Ovary (tissue), 9 donors: ENCODE data around the gene DNM2. TPM values are rescaled to one million over a fixed set of nuclear protein-coding genes. Genes with fewer than 3 reads are reported as not detected.

Experiments
- DNase-seq, 5 donors: peaks; one replicate each; pipeline ENCODE4 v3.0.0-alpha.2; 2019 to 2020
- H3K27ac ChIP-seq, 2 donors: fragments of 200-600 bp; one replicate each; pipeline versions ENCODE4 v1.5.1 to v1.8.0; 2019 to 2022
- H3K27me3 ChIP-seq: fragments of 200-600 bp; one replicate; pipeline ENCODE4 v1.8.0; 2022
- H3K36me3 ChIP-seq: fragments of 200-600 bp; sonication (generic); one replicate; pipeline ENCODE4 v1.5.1; 2019
- H3K4me1 ChIP-seq: one replicate; pipeline ENCODE4 v1.8.1; 2013; ENCODE audit warnings: mild to moderate bottlenecking, moderate library complexity; ENCODE audit not compliant: insufficient read depth
- H3K4me3 ChIP-seq: fragments of 200-600 bp; sonication (generic); one replicate; pipeline ENCODE4 v1.5.1; 2017
- H3K9me3 ChIP-seq, 2 donors: fragments of 200-600 bp in 1 of 2; sonication (generic) in 1 of 2; one replicate each; pipeline versions ENCODE4 v1.5.1 to v1.8.1; 2013 to 2019; ENCODE audit warnings: mild to moderate bottlenecking in 1 of 2, moderate library complexity in 1 of 2
- CTCF ChIP-seq, 3 donors: fragments of 450-650 bp in 2 of 3; fragments of 200-600 bp in 1 of 3; IDR thresholded peaks; one replicate each; pipeline versions ENCODE4 v1.5.1 to v1.8.0; 2016 to 2022; ENCODE audit warnings: antibody characterized with exemption in 3 of 3, mild to moderate bottlenecking in 1 of 3
- EP300 ChIP-seq: sonication (generic); formaldehyde crosslinking; IDR thresholded peaks from one replicate; pipeline ENCODE4 v1.6.1; 2017; ENCODE audit warnings: antibody characterized with exemption
- POLR2A ChIP-seq: fragments of 450-650 bp; IDR thresholded peaks from one replicate; pipeline ENCODE4 v1.6.1; 2017; ENCODE audit warnings: antibody characterized with exemption, mild to moderate bottlenecking, moderate library complexity
- WGBS, 3 donors: extraction: QIAGEN DNeasy Blood & Tissue Kit in 1 of 3; methylation state at CpG; one replicate each; pipeline versions ENCODE4 v1.1.5 to v1.1.7; 2013 to 2017; 5-methylcytosine and 5-hydroxymethylcytosine counted together
- intact Hi-C, 4 donors: fragments of 100-400 bp; cut with DNase I; formaldehyde crosslinking; loops; one replicate each; pipeline versions ENCODE4 v1.11.0 to v1.15.1; 2022 to 2023
- polyA plus RNA-seq, 2 donors: library from polyadenylated mRNA; stranded (reverse); fragments of 200-250 nt in 1 of 2; fragments of 350-450 nt in 1 of 2; fragmentation: Illumina TruSeq in 1 of 2; extraction: RNeasy Lipid Tissue Mini Kit (QIAGEN cat#74804) in 1 of 2; gene quantifications; one replicate each; pipeline ENCODE4 v1.2.3, GENCODE V29; 2013 to 2014
- total RNA-seq, 7 donors: library from RNA; depleted of rRNA in 2 of 7; stranded (reverse); fragments of >200 nt in 2 of 7; fragmentation: NEBNext Ultra II Directional in 3 of 7; extraction: Animal tissue kit (Norgen Biotek cat#: 25700) in 3 of 7; gene quantifications; one replicate each; pipeline versions ENCODE4 v1.1.0 to v1.2.4, GENCODE V29; 2016 to 2023
- donor health status: DM: no; HTN: no; CAD: no; lungs with moderate emphysema.
- donor health status: DM: no; HTN: no; CAD: no.
- donor health status: Bipolar disorder and iron deficiency.
- donor health status: DM: yes; HTN: yes; CAD: no.
- donor health status: DM: no; HTN: no; CAD: no.
- donor health status: DM: yes; HTN: yes; CAD: no.

Gene DNM2
- total and polyA plus RNA-seq, 9 donors: 51.1 to 121 (median 74.3) TPM

- Histone ChIP-seq H3K27me3 (no peaks in the 10 kb centered on the region), H3K27ac (no peak overlapping the region), H3K36me3 (no peaks in the 10 kb centered on the region), H3K4me1 (peaks cover 26% of the 10 kb centered on the region), H3K4me3 (no peak overlapping the region), H3K9me3 (no peaks in the 10 kb centered on the region)
- no peak for DNase-seq
- 85 to 89% (median 87%) methylated on average over 11 of the region's 11 CpGs for WGBS, 3 donors
- TF ChIP-seq CTCF (IDR thresholded peaks at IDR 0.05) (no peak), EP300 (no peak), POLR2A (no peak)
- intact Hi-C loops: loop anchor here in 1 of 4 donors (5.0 kb wide), 2 partner anchors 51 to 94 kb away; partner anchors contain the start of gene DNM2
These were observed 50.5 kb downstream of the DNM2 start for GRCh38 chr19:10768369-10768768.

DNA sequence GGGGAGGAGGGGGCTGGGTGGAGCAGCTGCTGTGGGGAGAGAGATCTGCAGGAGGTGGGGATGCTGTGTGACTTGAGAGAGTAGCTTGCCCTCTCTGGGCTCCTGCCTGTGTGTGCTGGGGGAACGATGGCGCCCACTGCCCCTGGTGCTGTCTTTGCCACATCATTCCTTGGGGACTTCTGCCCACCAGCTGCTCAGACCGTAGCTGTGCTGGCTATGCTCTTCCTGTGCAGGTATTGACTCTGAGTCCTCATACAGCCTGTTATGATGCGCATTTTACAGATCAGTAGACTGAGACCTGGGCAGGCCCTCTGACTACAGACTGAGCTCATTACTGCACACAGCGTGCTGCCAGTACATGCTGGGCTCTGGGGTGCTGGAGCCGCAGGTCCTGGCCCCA is 51.1 kb downstream of the DNM2 start:
- H3K4me3 ChIP-seq: no peak overlapping the region
- WGBS, 3 donors: 74 to 89% (median 75%) methylated on average over 6 of the region's 6 CpGs
- peak overlapping the region in 1 of 2 donors; percentile 49 for H3K27ac ChIP-seq
- H3K9me3 ChIP-seq: no peaks in the 10 kb centered on the region
- H3K4me1 ChIP-seq: peaks cover 23% of the 10 kb centered on the region
- intact Hi-C loops: loop anchor here in 1 of 4 donors (5.0 kb wide), 2 partner anchors 52 to 93 kb away; partner anchors contain the start of gene DNM2
- H3K36me3 ChIP-seq: no peaks in the 10 kb centered on the region
- DNase-seq: no peak
- TF ChIP-seq EP300: no peak
- TF ChIP-seq POLR2A: no peak
- no peak for TF ChIP-seq CTCF (IDR thresholded peaks at IDR 0.05)
- no peaks in the 10 kb centered on the region for H3K27me3 ChIP-seq

DNA sequence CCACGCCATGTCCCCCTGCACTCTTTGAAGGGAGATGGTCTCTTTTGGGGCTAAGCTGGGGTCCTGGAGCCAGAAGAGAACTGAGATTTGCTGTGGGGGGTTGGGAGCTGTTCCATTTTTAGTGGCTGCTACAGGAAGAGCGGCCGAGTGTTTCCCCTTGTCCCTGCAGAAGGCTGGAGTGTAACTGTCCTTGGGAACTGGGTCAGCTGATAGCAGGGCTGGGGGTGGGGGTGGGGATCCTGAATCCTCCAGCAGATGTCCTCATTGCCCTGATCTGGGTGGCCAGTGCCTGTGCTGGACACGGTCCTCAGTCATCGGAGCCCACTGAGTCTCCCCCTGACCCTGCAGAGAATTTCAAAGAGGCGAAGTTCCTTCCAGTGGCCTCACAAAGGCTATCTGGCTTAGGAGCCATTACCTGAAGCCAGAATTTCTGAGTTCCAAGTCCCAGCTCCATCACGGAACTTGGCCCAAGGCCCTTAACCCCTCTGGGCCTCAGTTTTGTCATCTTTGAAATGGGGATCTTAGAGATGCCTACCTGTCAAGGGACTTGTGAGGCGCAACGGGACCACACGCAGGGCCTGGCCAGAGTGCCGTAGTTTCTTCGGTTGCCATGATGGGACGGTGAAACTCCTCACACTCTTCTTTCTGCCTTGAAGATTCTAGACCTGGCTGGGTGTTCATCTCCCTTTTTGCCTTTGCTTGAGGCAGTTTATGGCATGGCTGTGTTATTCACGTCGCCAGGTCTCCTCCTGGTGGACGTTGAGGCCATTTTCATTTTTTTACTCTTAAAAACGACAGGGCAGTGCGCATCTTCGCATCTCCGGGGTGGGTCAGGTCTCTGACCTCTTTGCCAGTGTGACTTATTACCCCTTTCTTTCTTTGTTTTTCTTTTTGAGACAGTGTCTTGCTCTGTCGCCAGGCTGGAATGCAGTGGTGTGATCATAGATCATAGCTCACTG is 51.9 kb downstream of the DNM2 start:
- peaks cover 15% of the 10 kb centered on the region for H3K4me1 ChIP-seq
- H3K36me3 ChIP-seq: no peaks in the 10 kb centered on the region
- peak; percentile 58 to 73 (median 64) for DNase-seq
- H3K27ac ChIP-seq: peak overlapping the region in 1 of 2 donors; percentile 49
- TF ChIP-seq EP300 (no peak), POLR2A (no peak), CTCF (IDR thresholded peaks at IDR 0.05) (peak in 2 of 3 donors; percentile 38 to 48)
- H3K9me3 ChIP-seq: no peaks in the 10 kb centered on the region
- intact Hi-C loops: loop anchor here in 1 of 4 donors (5.0 kb wide), 2 partner anchors 53 to 92 kb away; partner anchors contain the start of gene DNM2
- no peaks in the 10 kb centered on the region for H3K27me3 ChIP-seq
- no peak overlapping the region for H3K4me3 ChIP-seq
- WGBS, 3 donors: 44 to 51% (median 50%) methylated on average over 21 of the region's 21 CpGs

- intact Hi-C loops: no loop called here
- Histone ChIP-seq H3K27ac (no peak overlapping the region), H3K36me3 (no peaks in the 10 kb centered on the region), H3K4me1 (peaks cover 7% of the 10 kb centered on the region), H3K4me3 (no peak overlapping the region), H3K9me3 (no peaks in the 10 kb centered on the region), H3K27me3 (no peaks in the 10 kb centered on the region)
- WGBS, 3 donors: 84 to 87% (median 86%) methylated on average over 3 of the region's 3 CpGs
- no peak for DNase-seq
- no peak for TF ChIP-seq CTCF (IDR thresholded peaks at IDR 0.05)
- TF ChIP-seq EP300: no peak
- TF ChIP-seq POLR2A: no peak
These were observed 56.1 kb downstream of the DNM2 start for GRCh38 chr19:10773969-10774368.
